H9 (cell line): ENCODE results near the gene SLX4IP. TPM values are rescaled to one million over a fixed set of nuclear protein-coding genes. Genes with fewer than 3 reads are reported as not detected.
A peak's percentile ranks its signal among the peaks of the same experiment; 100 is the strongest.

Experiments used
- DNase-seq: peaks from one replicate; pipeline ENCODE4 v3.0.0-alpha.2; 2017
- H2AFZ ChIP-seq: one replicate; pipeline ENCODE4 v1.6.1; 2013; ENCODE audit warnings: mild to moderate bottlenecking, low read length, control low read depth, moderate library complexity
- H2AK5ac ChIP-seq: 2 replicates; pipeline ENCODE4 v1.6.1; 2013; ENCODE audit warnings: low read length, control low read depth, mixed read lengths; ENCODE audit not compliant: insufficient read length
- H2BK120ac ChIP-seq: one replicate; pipeline ENCODE4 v1.6.1; 2013; ENCODE audit warnings: low read depth, mild to moderate bottlenecking, low read length, control low read depth, inconsistent platforms; ENCODE audit not compliant: poor library complexity, severe bottlenecking
- H2BK12ac ChIP-seq: 2 replicates; pipeline ENCODE4 v1.6.1; 2013; ENCODE audit warnings: low read length, control low read depth, mixed read lengths, low read depth; ENCODE audit not compliant: insufficient read length
- H2BK15ac ChIP-seq: 2 replicates; pipeline ENCODE4 v1.6.1; 2013; ENCODE audit warnings: low read depth, low read length, control low read depth
- H2BK20ac ChIP-seq: one replicate; pipeline ENCODE4 v1.6.1; 2013; ENCODE audit warnings: low read depth, mild to moderate bottlenecking, low read length, control low read depth, inconsistent platforms; ENCODE audit not compliant: poor library complexity, severe bottlenecking
- H2BK5ac ChIP-seq: 2 replicates; pipeline ENCODE4 v1.6.1; 2013; ENCODE audit warnings: low read length, control low read depth, mixed read lengths; ENCODE audit not compliant: insufficient read length
- H3K14ac ChIP-seq: 2 replicates; pipeline ENCODE4 v1.6.1; 2013; ENCODE audit warnings: low read length, control low read depth; ENCODE audit not compliant: insufficient read depth
- H3K18ac ChIP-seq: 2 replicates; pipeline ENCODE4 v1.6.1; 2013; ENCODE audit warnings: low read depth, mild to moderate bottlenecking, mixed read lengths, low read length, control low read depth; ENCODE audit not compliant: insufficient read length
- H3K23ac ChIP-seq: 2 replicates; pipeline ENCODE4 v1.6.1; 2013; ENCODE audit warnings: low read length, control low read depth, mixed read lengths, low read depth; ENCODE audit not compliant: insufficient read length
- H3K23me2 ChIP-seq: 2 replicates; pipeline ENCODE4 v1.6.1; 2013; ENCODE audit warnings: low read depth, mild to moderate bottlenecking, mixed read lengths, low read length, control low read depth; ENCODE audit not compliant: insufficient read length, poor library complexity, severe bottlenecking
- H3K27ac ChIP-seq: 2 replicates; pipeline ENCODE4 v1.5.1; 2013; ENCODE audit warnings: low read length, control low read depth, mixed read lengths, low read depth; ENCODE audit not compliant: insufficient read length
- H3K27me3 ChIP-seq: 2 replicates; pipeline ENCODE4 v1.6.1; 2013; ENCODE audit warnings: low read length, control low read depth, inconsistent platforms; ENCODE audit not compliant: insufficient read depth
- H3K4ac ChIP-seq: 2 replicates; pipeline ENCODE4 v1.6.1; 2013; ENCODE audit warnings: low read depth, mild to moderate bottlenecking, control low read depth, inconsistent platforms, low read length, moderate library complexity
- H3K4me1 ChIP-seq: 2 replicates; pipeline ENCODE4 v1.6.1; 2013; ENCODE audit warnings: low read length, control low read depth, inconsistent platforms; ENCODE audit not compliant: insufficient read depth
- H3K4me2 ChIP-seq: 2 replicates; pipeline ENCODE4 v1.6.1; 2013; ENCODE audit warnings: low read length, control low read depth, mixed read lengths; ENCODE audit not compliant: insufficient read length, insufficient read depth
- H3K56ac ChIP-seq: 2 replicates; pipeline ENCODE4 v1.6.1; 2013; ENCODE audit warnings: low read depth, mild to moderate bottlenecking, mixed read lengths, low read length, control low read depth; ENCODE audit not compliant: insufficient read length
- H3K79me1 ChIP-seq: 2 replicates; pipeline ENCODE4 v1.6.1; 2013; ENCODE audit warnings: low read depth, mild to moderate bottlenecking, moderate library complexity, low read length, control low read depth, inconsistent platforms; ENCODE audit not compliant: insufficient read depth, poor library complexity, severe bottlenecking
- H3K79me2 ChIP-seq: 2 replicates; pipeline ENCODE4 v1.6.1; 2013; ENCODE audit warnings: low read length, control low read depth, inconsistent platforms; ENCODE audit not compliant: insufficient read depth
- H3K9ac ChIP-seq: 2 replicates; pipeline ENCODE4 v1.6.1; 2013; ENCODE audit warnings: low read length, control low read depth, mixed read lengths; ENCODE audit not compliant: insufficient read length; ENCODE audit errors: extremely low read depth
- H3K9me3 ChIP-seq: one replicate; pipeline ENCODE4 v1.6.1; 2013; ENCODE audit warnings: low read depth, low read length, inconsistent platforms; ENCODE audit not compliant: control insufficient read depth
- H3T11ph ChIP-seq: one replicate; pipeline ENCODE4 v1.6.1; 2013; ENCODE audit warnings: mild to moderate bottlenecking, low read length, control low read depth, inconsistent platforms
- H4K20me1 ChIP-seq: one replicate; pipeline ENCODE4 v1.6.1; 2013; ENCODE audit not compliant: control insufficient read depth, insufficient read length, insufficient read depth
- H4K5ac ChIP-seq: 2 replicates; pipeline ENCODE4 v1.6.1; 2013; ENCODE audit warnings: low read depth, mild to moderate bottlenecking, mixed read lengths, low read length, control low read depth; ENCODE audit not compliant: insufficient read length
- H4K8ac ChIP-seq: replicated peaks from 2 replicates; pipeline ENCODE4 v1.6.1; 2013; ENCODE audit warnings: low read length, control low read depth, mixed read lengths, low read depth; ENCODE audit not compliant: insufficient read length
- H4K91ac ChIP-seq: 2 replicates; pipeline ENCODE4 v1.6.1; 2013; ENCODE audit warnings: low read depth, mild to moderate bottlenecking, moderate library complexity, mixed read lengths, low read length, control low read depth; ENCODE audit not compliant: insufficient read length
- H3K27ac Mint-ChIP-seq, 3 experiments: 2 replicates in 2 of 3; 3 replicates in 1 of 3; pipeline ENCODE4 v1.8.0; 2020 to 2021; ENCODE audit warnings: mixed read lengths in 3 of 3, mild to moderate bottlenecking in 1 of 3, moderate library complexity in 1 of 3
- H3K27me3 Mint-ChIP-seq: 2 replicates; pipeline ENCODE4 v1.8.0; 2021; ENCODE audit warnings: low read depth, mild to moderate bottlenecking, moderate library complexity, mixed read lengths
- H3K36me3 Mint-ChIP-seq, 3 experiments: 2 replicates in 2 of 3; 3 replicates in 1 of 3; pipeline ENCODE4 v1.8.0; 2020 to 2021; ENCODE audit warnings: low read depth in 3 of 3, mixed read lengths in 3 of 3; ENCODE audit not compliant: insufficient read depth in 1 of 3
- H3K4me1 Mint-ChIP-seq, 2 experiments: 2 replicates each; pipeline ENCODE4 v1.8.0; 2020; ENCODE audit warnings: mixed read lengths in 2 of 2
- H3K4me3 Mint-ChIP-seq, 2 experiments: 2 replicates in 1 of 2; 3 replicates in 1 of 2; pipeline ENCODE4 v1.8.0; 2020 to 2021; ENCODE audit warnings: mild to moderate bottlenecking in 2 of 2, mixed read lengths in 2 of 2, moderate library complexity in 1 of 2
- H3K9me3 Mint-ChIP-seq, 2 experiments: 2 replicates in 1 of 2; 3 replicates in 1 of 2; pipeline ENCODE4 v1.8.0; 2020; ENCODE audit warnings: mild to moderate bottlenecking in 2 of 2, mixed read lengths in 2 of 2, moderate library complexity in 1 of 2
- WGBS: extraction: QIAGEN DNeasy Blood & Tissue Kit; methylation state at CpG from one replicate; pipeline ENCODE4 v1.1.7; 2013; ENCODE audit warnings: missing lambda C conversion rate, low lambda C conversion rate, mixed read lengths; ENCODE audit not compliant: insufficient read length; ENCODE audit errors: extremely low coverage; 5-methylcytosine and 5-hydroxymethylcytosine counted together
- total RNA-seq: library from RNA; stranded (reverse); gene quantifications from 2 replicates; pipeline ENCODE4 v1.2.1, GENCODE V29; 2021
- TF ChIP-seq, protein P1 (sequence below): fragments of 200-600 bp; sonication (generic); conservative IDR thresholded peaks from 3 replicates; pipeline ENCODE4 v1.8.0; 2021; ENCODE audit warnings: antibody characterized with exemption, mild to moderate bottlenecking

SLX4IP gene
- total RNA-seq, 1 experiment from 2014 or later: 7.9 TPM

DNA sequence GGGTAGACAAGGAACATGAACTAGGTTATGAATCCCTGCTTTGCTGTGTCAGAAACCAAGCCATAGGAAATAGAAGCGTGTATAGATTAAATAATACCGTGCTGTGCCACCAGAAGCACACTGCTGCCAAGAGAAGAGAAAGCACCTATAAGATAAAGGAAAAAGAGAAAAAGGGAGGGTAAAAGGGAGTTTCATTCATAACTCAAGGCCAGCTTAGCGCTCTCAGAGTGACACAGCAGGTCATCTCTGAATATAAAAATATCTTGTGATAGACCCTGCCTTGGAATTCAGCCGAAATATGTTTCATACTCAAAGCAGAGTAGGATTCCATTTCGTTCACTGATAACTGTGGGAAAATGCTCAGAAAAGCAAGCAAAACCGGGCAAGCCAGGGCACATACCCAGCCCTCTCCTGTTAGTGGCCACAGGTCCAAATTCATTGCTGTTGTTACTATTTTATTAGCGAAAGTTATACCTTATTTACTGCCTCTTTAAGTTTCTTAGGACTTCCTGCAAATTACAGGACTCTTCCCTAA lies 230.0 kb downstream of the SLX4IP start:
- no peaks in the 10 kb centered on the region for H3K27me3 Mint-ChIP-seq
- H3K4ac ChIP-seq: no peak overlapping the region
- H4K20me1 ChIP-seq: no peaks in the 10 kb centered on the region
- H3K27ac Mint-ChIP-seq: peak overlapping the region; percentile 81 to 98 (median 97)
- peak overlapping the region; percentile 26 for H3K4me2 ChIP-seq
- peak; percentile 13 for DNase-seq
- H4K5ac ChIP-seq: no peak overlapping the region
- peaks cover 10% of the 10 kb centered on the region; the same call in 1 of the 2 replicates for H3K79me2 ChIP-seq
- no peak overlapping the region for H3K23ac ChIP-seq
- H2BK5ac ChIP-seq: no peak overlapping the region
- H3K9me3 Mint-ChIP-seq: no peaks in the 10 kb centered on the region; a peak in 1 of 5 replicates
- WGBS: no CpG with 5 or more reads among the region's 7 CpGs
- H2AFZ ChIP-seq: no peak overlapping the region
- H2BK20ac ChIP-seq: no peak overlapping the region
- H3K9me3 ChIP-seq: no peaks in the 10 kb centered on the region
- H4K91ac ChIP-seq: no peak overlapping the region
- TF ChIP-seq, protein P1, sequence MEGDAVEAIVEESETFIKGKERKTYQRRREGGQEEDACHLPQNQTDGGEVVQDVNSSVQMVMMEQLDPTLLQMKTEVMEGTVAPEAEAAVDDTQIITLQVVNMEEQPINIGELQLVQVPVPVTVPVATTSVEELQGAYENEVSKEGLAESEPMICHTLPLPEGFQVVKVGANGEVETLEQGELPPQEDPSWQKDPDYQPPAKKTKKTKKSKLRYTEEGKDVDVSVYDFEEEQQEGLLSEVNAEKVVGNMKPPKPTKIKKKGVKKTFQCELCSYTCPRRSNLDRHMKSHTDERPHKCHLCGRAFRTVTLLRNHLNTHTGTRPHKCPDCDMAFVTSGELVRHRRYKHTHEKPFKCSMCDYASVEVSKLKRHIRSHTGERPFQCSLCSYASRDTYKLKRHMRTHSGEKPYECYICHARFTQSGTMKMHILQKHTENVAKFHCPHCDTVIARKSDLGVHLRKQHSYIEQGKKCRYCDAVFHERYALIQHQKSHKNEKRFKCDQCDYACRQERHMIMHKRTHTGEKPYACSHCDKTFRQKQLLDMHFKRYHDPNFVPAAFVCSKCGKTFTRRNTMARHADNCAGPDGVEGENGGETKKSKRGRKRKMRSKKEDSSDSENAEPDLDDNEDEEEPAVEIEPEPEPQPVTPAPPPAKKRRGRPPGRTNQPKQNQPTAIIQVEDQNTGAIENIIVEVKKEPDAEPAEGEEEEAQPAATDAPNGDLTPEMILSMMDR: no peak
- H3K4me1 Mint-ChIP-seq: peaks cover 87 to 89% of the 10 kb centered on the region in 2 experiments
- H3T11ph ChIP-seq: no peak overlapping the region
- peak overlapping the region; percentile 38 to 70; a peak in 4 of 5 replicates for H3K4me3 Mint-ChIP-seq
- H2BK12ac ChIP-seq: no peak overlapping the region
- H3K27ac ChIP-seq: no peak overlapping the region
- H3K27me3 ChIP-seq: no peaks in the 10 kb centered on the region
- H3K23me2 ChIP-seq: no peaks in the 10 kb centered on the region
- H2BK15ac ChIP-seq: no peak overlapping the region
- H3K14ac ChIP-seq: no peak overlapping the region
- no peak overlapping the region for H2BK120ac ChIP-seq
- H3K4me1 ChIP-seq: peaks cover 34% of the 10 kb centered on the region
- no peak overlapping the region for H3K18ac ChIP-seq
- no peak overlapping the region for H4K8ac ChIP-seq
- H3K79me1 ChIP-seq: peaks cover 4% of the 10 kb centered on the region
- no peak overlapping the region for H2AK5ac ChIP-seq
- no peak overlapping the region for H3K56ac ChIP-seq
- H3K9ac ChIP-seq: no peak overlapping the region
- H3K36me3 Mint-ChIP-seq: peaks cover 41 to 72% (median 47%) of the 10 kb centered on the region in 3 experiments
